Hepatocyte (in vitro differentiated cells): ENCODE data around the gene SEBOX.

Experiments
- EZH2phosphoT487 ChIP-seq: fragments of 200-600 bp; sonication (generic); IDR thresholded peaks from one replicate; pipeline ENCODE4 v1.6.1; 2018; ENCODE audit warnings: antibody characterized with exemption, mild to moderate bottlenecking, low read depth, moderate library complexity; ENCODE audit not compliant: unreplicated experiment, severe bottlenecking
- TF ChIP-seq, protein P1 (sequence below): fragments of 200-600 bp; sonication (generic); IDR thresholded peaks from 2 replicates; pipeline ENCODE4 v1.5.1; 2016; ENCODE audit warnings: antibody characterized with exemption, mild to moderate bottlenecking; ENCODE audit not compliant: poor library complexity

DNA sequence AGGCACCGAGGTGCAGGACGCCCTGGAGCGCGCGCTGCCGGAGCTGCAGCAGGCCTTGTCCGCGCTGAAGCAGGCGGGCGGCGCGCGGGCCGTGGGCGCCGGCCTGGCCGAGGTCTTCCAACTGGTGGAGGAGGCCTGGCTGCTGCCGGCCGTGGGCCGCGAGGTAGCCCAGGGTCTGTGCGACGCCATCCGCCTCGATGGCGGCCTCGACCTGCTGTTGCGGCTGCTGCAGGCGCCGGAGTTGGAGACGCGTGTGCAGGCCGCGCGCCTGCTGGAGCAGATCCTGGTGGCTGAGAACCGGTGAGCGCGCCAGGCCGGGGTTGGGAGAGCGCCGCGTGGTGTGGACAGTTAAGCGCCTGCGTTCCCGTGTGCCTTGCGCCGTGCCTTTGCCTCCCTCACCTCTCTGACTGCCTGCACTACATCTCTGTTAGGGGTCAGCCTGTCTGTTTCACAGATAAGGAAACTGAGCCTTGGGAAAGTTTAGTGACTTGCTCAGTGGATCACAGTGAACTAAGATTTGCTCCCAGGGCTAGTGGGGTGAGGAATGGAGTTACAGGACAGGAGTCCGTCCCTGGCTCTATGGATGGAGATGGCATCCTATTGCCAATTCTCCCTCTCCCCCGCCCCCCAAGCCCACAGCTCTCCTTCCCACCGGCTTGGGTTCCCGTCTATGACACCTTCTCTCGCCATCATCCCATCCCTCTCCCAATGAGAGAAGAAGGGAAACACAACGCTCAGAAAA is 7.4 kb upstream of the SEBOX start:
- no peak for TF ChIP-seq EZH2phosphoT487
- TF ChIP-seq, protein P1, sequence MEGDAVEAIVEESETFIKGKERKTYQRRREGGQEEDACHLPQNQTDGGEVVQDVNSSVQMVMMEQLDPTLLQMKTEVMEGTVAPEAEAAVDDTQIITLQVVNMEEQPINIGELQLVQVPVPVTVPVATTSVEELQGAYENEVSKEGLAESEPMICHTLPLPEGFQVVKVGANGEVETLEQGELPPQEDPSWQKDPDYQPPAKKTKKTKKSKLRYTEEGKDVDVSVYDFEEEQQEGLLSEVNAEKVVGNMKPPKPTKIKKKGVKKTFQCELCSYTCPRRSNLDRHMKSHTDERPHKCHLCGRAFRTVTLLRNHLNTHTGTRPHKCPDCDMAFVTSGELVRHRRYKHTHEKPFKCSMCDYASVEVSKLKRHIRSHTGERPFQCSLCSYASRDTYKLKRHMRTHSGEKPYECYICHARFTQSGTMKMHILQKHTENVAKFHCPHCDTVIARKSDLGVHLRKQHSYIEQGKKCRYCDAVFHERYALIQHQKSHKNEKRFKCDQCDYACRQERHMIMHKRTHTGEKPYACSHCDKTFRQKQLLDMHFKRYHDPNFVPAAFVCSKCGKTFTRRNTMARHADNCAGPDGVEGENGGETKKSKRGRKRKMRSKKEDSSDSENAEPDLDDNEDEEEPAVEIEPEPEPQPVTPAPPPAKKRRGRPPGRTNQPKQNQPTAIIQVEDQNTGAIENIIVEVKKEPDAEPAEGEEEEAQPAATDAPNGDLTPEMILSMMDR, result no peak
